ENCODE results near the gene GNPTG.

The GNPTG gene

GRCh38 chr16:1351582-1352362 lies at the start of gene GNPTG, which contains the start of gene TSR3:
Gene GNPTG (plus strand): TSS chr16:1351931. CDS start chr16:1351966, 35 bp downstream.
Gene TSR3 (minus strand): TSS chr16:1351878. CDS start chr16:1351804, 74 bp downstream.
- H3K27ac Mint-ChIP-seq, result peak within 1 kb of the TSS; percentile 88
- peaks cover 4% of the 10 kb centered on the region for H3K36me3 Mint-ChIP-seq
- peak within 1 kb of the TSS; percentile 84 for H3K4me3 Mint-ChIP-seq
- peaks cover 30% of the 10 kb centered on the region for H3K4me1 Mint-ChIP-seq
- peak; percentile 87 for DNase-seq
- no peaks in the 10 kb centered on the region for H3K9me3 Mint-ChIP-seq
- CTCF ChIA-PET, result no interaction called here
- no peaks in the 10 kb centered on the region for H3K27me3 Mint-ChIP-seq

GRCh38 chr16:1305823-1306222 lies 45.9 kb upstream of the GNPTG start:
- CTCF ChIA-PET, result no interaction called here
- Mint-ChIP-seq H3K4me1 (peaks cover 52% of the 10 kb centered on the region), H3K36me3 (peaks cover 9% of the 10 kb centered on the region), H3K4me3 (no peak overlapping the region), H3K9me3 (no peaks in the 10 kb centered on the region), H3K27me3 (peaks cover 13% of the 10 kb centered on the region), H3K27ac (peak overlapping the region; percentile 81)
- DNase-seq, result no peak

- CTCF ChIA-PET, result no interaction called here
- no peaks in the 10 kb centered on the region for H3K9me3 Mint-ChIP-seq
- DNase-seq, result no peak
- peaks cover 56% of the 10 kb centered on the region for H3K4me1 Mint-ChIP-seq
- peak overlapping the region; percentile 80 for H3K27ac Mint-ChIP-seq
- H3K36me3 Mint-ChIP-seq, result peaks cover 13% of the 10 kb centered on the region
- H3K27me3 Mint-ChIP-seq, result peaks cover 10% of the 10 kb centered on the region
- peak overlapping the region; percentile 29 for H3K4me3 Mint-ChIP-seq
These were observed 45.4 kb upstream of the GNPTG start for GRCh38 chr16:1306334-1306733.

- peak overlapping the region; percentile 98 for H3K27ac Mint-ChIP-seq
- no peaks in the 10 kb centered on the region for H3K9me3 Mint-ChIP-seq
- H3K4me1 Mint-ChIP-seq, result peaks cover 60% of the 10 kb centered on the region
- CTCF ChIA-PET, result no interaction called here
- peak overlapping the region; percentile 81 for H3K4me3 Mint-ChIP-seq
- H3K36me3 Mint-ChIP-seq, result peaks cover 19% of the 10 kb centered on the region
- no peak for DNase-seq
- peaks cover 3% of the 10 kb centered on the region for H3K27me3 Mint-ChIP-seq
These were observed 43.4 kb upstream of the GNPTG start for GRCh38 chr16:1308036-1308976.

- Mint-ChIP-seq H3K27ac (peak within 1 kb of the TSS; percentile 98), H3K36me3 (peaks cover 21% of the 10 kb centered on the region), H3K4me3 (peak within 1 kb of the TSS; percentile 97), H3K9me3 (no peaks in the 10 kb centered on the region), H3K27me3 (peaks cover 2% of the 10 kb centered on the region), H3K4me1 (peaks cover 55% of the 10 kb centered on the region)
- CTCF ChIA-PET, result no interaction called here
- DNase-seq, result peak; percentile 97
These were observed 42.5 kb upstream of the GNPTG start, which contains the start of gene UBE2I for GRCh38 chr16:1308977-1309885. Gene UBE2I (plus strand): TSS chr16:1309636. CDS start chr16:1314031, 4,395 bp downstream.

GRCh38 chr16:1309888-1310831 lies 41.6 kb upstream of the GNPTG start:
- Mint-ChIP-seq H3K4me3 (peak overlapping the region; percentile 97), H3K36me3 (peaks cover 24% of the 10 kb centered on the region), H3K4me1 (peaks cover 48% of the 10 kb centered on the region), H3K27me3 (no peaks in the 10 kb centered on the region), H3K27ac (peak overlapping the region; percentile 93), H3K9me3 (no peaks in the 10 kb centered on the region)
- peak; percentile 73 for DNase-seq
- CTCF ChIA-PET, result no interaction called here

- H3K27me3 Mint-ChIP-seq, result no peaks in the 10 kb centered on the region
- no peaks in the 10 kb centered on the region for H3K9me3 Mint-ChIP-seq
- peak overlapping the region; percentile 97 for H3K4me3 Mint-ChIP-seq
- H3K36me3 Mint-ChIP-seq, result peaks cover 28% of the 10 kb centered on the region
- H3K27ac Mint-ChIP-seq, result peak overlapping the region; percentile 93
- peak; percentile 69 for DNase-seq
- peaks cover 47% of the 10 kb centered on the region for H3K4me1 Mint-ChIP-seq
- CTCF ChIA-PET, result no interaction called here
These were observed 40.9 kb upstream of the GNPTG start for GRCh38 chr16:1310832-1311200.

GRCh38 chr16:1311212-1311737 lies 40.5 kb upstream of the GNPTG start:
- peak overlapping the region; percentile 97 for H3K4me3 Mint-ChIP-seq
- DNase-seq, result no peak
- peak overlapping the region; percentile 93 for H3K27ac Mint-ChIP-seq
- CTCF ChIA-PET, result no interaction called here
- H3K9me3 Mint-ChIP-seq, result no peaks in the 10 kb centered on the region
- peaks cover 32% of the 10 kb centered on the region for H3K36me3 Mint-ChIP-seq
- no peaks in the 10 kb centered on the region for H3K27me3 Mint-ChIP-seq
- peaks cover 42% of the 10 kb centered on the region for H3K4me1 Mint-ChIP-seq

- Mint-ChIP-seq H3K36me3 (peaks cover 34% of the 10 kb centered on the region), H3K9me3 (no peaks in the 10 kb centered on the region), H3K4me3 (peak overlapping the region; percentile 97), H3K27ac (no peak overlapping the region), H3K27me3 (no peaks in the 10 kb centered on the region), H3K4me1 (peaks cover 39% of the 10 kb centered on the region)
- DNase-seq, result no peak
- CTCF ChIA-PET, result interaction anchor here (0.8 kb wide), 1 partner anchor 11 kb away, joined by 3 read pairs; no protein-coding TSS in a partner anchor
These were observed 39.8 kb upstream of the GNPTG start for GRCh38 chr16:1311738-1312466.

- H3K27ac Mint-ChIP-seq, result no peak overlapping the region
These were observed 39.3 kb upstream of the GNPTG start for GRCh38 chr16:1312467-1312816.

GRCh38 chr16:1312903-1313302 lies 38.8 kb upstream of the GNPTG start:
- no peak for DNase-seq
- Mint-ChIP-seq H3K4me1 (peaks cover 36% of the 10 kb centered on the region), H3K27me3 (no peaks in the 10 kb centered on the region), H3K36me3 (peaks cover 42% of the 10 kb centered on the region), H3K4me3 (peak overlapping the region; percentile 9), H3K9me3 (no peaks in the 10 kb centered on the region), H3K27ac (no peak overlapping the region)
- CTCF ChIA-PET, result interaction anchor here (0.8 kb wide), 1 partner anchor 12 kb away, joined by 3 read pairs; no protein-coding TSS in a partner anchor

More at GRCh38 chr16:1312467-1312816, 39.3 kb upstream of the GNPTG start:
- H3K36me3 Mint-ChIP-seq, result peaks cover 37% of the 10 kb centered on the region
- no peak for DNase-seq
- peak overlapping the region; percentile 26 for H3K4me3 Mint-ChIP-seq
- H3K9me3 Mint-ChIP-seq, result no peaks in the 10 kb centered on the region
- CTCF ChIA-PET, result interaction anchor here (0.8 kb wide), 1 partner anchor 11 kb away, joined by 3 read pairs; no protein-coding TSS in a partner anchor
- peaks cover 39% of the 10 kb centered on the region for H3K4me1 Mint-ChIP-seq
- no peaks in the 10 kb centered on the region for H3K27me3 Mint-ChIP-seq

GRCh38 chr16:1313721-1314369 lies 37.9 kb upstream of the GNPTG start:
- H3K4me1 Mint-ChIP-seq, result peaks cover 30% of the 10 kb centered on the region
- no peaks in the 10 kb centered on the region for H3K9me3 Mint-ChIP-seq
- no peak overlapping the region for H3K27ac Mint-ChIP-seq
- no peak for DNase-seq
- CTCF ChIA-PET, result no interaction called here
- H3K4me3 Mint-ChIP-seq, result no peak overlapping the region
- peaks cover 48% of the 10 kb centered on the region for H3K36me3 Mint-ChIP-seq
- H3K27me3 Mint-ChIP-seq, result no peaks in the 10 kb centered on the region

Measured in activated naive CD4-positive, alpha-beta T cell treated with anti-CD3 and anti-CD28 coated beads, Interleukin-2, amount 10 ng/mL, durations not matched to agents 7 days and 5 days (primary cell).